SK-N-SH (cell line): ENCODE measurements around the gene KRT2.

Experiments used
- CHD2 ChIP-seq: fragments of 150-350 bp; IDR thresholded peaks from 2 replicates; pipeline ENCODE4 v1.6.1; 2018; ENCODE audit warnings: low read length; ENCODE audit not compliant: partially characterized antibody
- ELF1 ChIP-seq: IDR thresholded peaks from 2 replicates; pipeline ENCODE4 v1.4.0; 2012
- EP300 ChIP-seq, 2 experiments: IDR thresholded peaks; 2 replicates each; pipeline versions ENCODE4 v1.4.0 to v1.6.1; 2012; ENCODE audit warnings: borderline replicate concordance in 1 of 2, low read depth in 1 of 2, low read length in 1 of 2
- FOSL2 ChIP-seq: IDR thresholded peaks from 2 replicates; pipeline ENCODE4 v1.4.0; 2012; ENCODE audit warnings: low read depth, mild to moderate bottlenecking, moderate library complexity, borderline replicate concordance
- FOXM1 ChIP-seq: IDR thresholded peaks from 2 replicates; pipeline ENCODE4 v1.4.0; 2012; ENCODE audit warnings: low read depth, mild to moderate bottlenecking
- JUND ChIP-seq: IDR thresholded peaks from 2 replicates; pipeline ENCODE4 v1.4.0; 2012
- MAX ChIP-seq: IDR thresholded peaks from 2 replicates; pipeline ENCODE4 v1.4.0; 2012; ENCODE audit warnings: low read depth
- RCOR1 ChIP-seq: fragments of 150-350 bp; IDR thresholded peaks from 2 replicates; pipeline ENCODE4 v1.6.1; 2017; ENCODE audit warnings: antibody characterized with exemption, low read length
- REST ChIP-seq: IDR thresholded peaks from 2 replicates; pipeline ENCODE4 v1.6.1; 2012; ENCODE audit warnings: mild to moderate bottlenecking, low read depth, low read length, moderate library complexity
- SIN3A ChIP-seq: IDR thresholded peaks from 2 replicates; pipeline ENCODE4 v1.6.1; 2012; ENCODE audit warnings: low read depth, mild to moderate bottlenecking, low read length, moderate library complexity, borderline replicate concordance
- TEAD4 ChIP-seq: IDR thresholded peaks from 2 replicates; pipeline ENCODE4 v1.4.0; 2012; ENCODE audit warnings: mild to moderate bottlenecking, borderline replicate concordance; ENCODE audit not compliant: insufficient read depth
- ZBTB33 ChIP-seq: IDR thresholded peaks from 2 replicates; pipeline ENCODE4 v1.4.0; 2012; ENCODE audit warnings: low read depth, borderline replicate concordance
- TF ChIP-seq, protein P1 (sequence below): fragments of 200-600 bp; sonication (generic); IDR thresholded peaks from 2 replicates; pipeline ENCODE4 v1.6.1; 2017; ENCODE audit warnings: antibody characterized with exemption, mild to moderate bottlenecking, moderate library complexity
- TF ChIP-seq, protein P2 (sequence below): fragments of 150-350 bp; IDR thresholded peaks from 2 replicates; pipeline ENCODE4 v1.6.1; 2017; ENCODE audit warnings: antibody characterized with exemption, low read length, low read depth, borderline replicate concordance

- TF ChIP-seq EP300 (IDR thresholded peaks at IDR 0.05; ENCODE audit: borderline replicate concordance in 1 of 2, low read depth in 1 of 2, low read length in 1 of 2) (no peak), TEAD4 (no peak), RCOR1 (no peak), MAX (no peak), CHD2 (no peak), FOSL2 (no peak), REST (no peak), JUND (no peak), ZBTB33 (no peak), FOXM1 (no peak), SIN3A (no peak), ELF1 (no peak)
- TF ChIP-seq, protein P1, sequence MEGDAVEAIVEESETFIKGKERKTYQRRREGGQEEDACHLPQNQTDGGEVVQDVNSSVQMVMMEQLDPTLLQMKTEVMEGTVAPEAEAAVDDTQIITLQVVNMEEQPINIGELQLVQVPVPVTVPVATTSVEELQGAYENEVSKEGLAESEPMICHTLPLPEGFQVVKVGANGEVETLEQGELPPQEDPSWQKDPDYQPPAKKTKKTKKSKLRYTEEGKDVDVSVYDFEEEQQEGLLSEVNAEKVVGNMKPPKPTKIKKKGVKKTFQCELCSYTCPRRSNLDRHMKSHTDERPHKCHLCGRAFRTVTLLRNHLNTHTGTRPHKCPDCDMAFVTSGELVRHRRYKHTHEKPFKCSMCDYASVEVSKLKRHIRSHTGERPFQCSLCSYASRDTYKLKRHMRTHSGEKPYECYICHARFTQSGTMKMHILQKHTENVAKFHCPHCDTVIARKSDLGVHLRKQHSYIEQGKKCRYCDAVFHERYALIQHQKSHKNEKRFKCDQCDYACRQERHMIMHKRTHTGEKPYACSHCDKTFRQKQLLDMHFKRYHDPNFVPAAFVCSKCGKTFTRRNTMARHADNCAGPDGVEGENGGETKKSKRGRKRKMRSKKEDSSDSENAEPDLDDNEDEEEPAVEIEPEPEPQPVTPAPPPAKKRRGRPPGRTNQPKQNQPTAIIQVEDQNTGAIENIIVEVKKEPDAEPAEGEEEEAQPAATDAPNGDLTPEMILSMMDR: no peak
- TF ChIP-seq, protein P2, sequence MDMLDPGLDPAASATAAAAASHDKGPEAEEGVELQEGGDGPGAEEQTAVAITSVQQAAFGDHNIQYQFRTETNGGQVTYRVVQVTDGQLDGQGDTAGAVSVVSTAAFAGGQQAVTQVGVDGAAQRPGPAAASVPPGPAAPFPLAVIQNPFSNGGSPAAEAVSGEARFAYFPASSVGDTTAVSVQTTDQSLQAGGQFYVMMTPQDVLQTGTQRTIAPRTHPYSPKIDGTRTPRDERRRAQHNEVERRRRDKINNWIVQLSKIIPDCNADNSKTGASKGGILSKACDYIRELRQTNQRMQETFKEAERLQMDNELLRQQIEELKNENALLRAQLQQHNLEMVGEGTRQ: no peak
Observed at GRCh38 chr12:52687497-52688385, 35.7 kb upstream of the KRT2 start.
